ENCODE results near the gene PHLDA3.

The PHLDA3 gene

GRCh38 chr1:201424146-201424545, 44.8 kb downstream of the PHLDA3 start:
- Histone ChIP-seq H3K4me2 (ENCODE audit: low read depth, low read length) (no peak overlapping the region), H3K4me3 (ENCODE audit: low read length) (no peak overlapping the region), H2AFZ (ENCODE audit: low read length) (no peak overlapping the region), H4K20me1 (ENCODE audit: insufficient read depth, low read length) (no peaks in the 10 kb centered on the region), H3K27ac (ENCODE audit: low read length) (no peak overlapping the region), H3K79me2 (ENCODE audit: low read length) (no peaks in the 10 kb centered on the region), H3K9ac (ENCODE audit: low read length) (no peak overlapping the region), H3K9me2 (replicated peaks; ENCODE audit: insufficient read depth, low read length) (no peaks in the 10 kb centered on the region), H3K4me1 (ENCODE audit: low read length) (no peaks in the 10 kb centered on the region), H3K9me3 (replicated peaks; ENCODE audit: insufficient read depth, low read length) (no peaks in the 10 kb centered on the region), H3K36me3 (replicated peaks; ENCODE audit: insufficient read depth, low read length) (no peaks in the 10 kb centered on the region), H3K27me3 (replicated peaks; ENCODE audit: insufficient read depth, low read length) (peaks cover 14% of the 10 kb centered on the region), H3F3A (ENCODE audit: insufficient read depth, low read length) (no peaks in the 10 kb centered on the region)
- DNase-seq: no peak
- TF ChIP-seq EZH2phosphoT487 (IDR thresholded peaks at IDR 0.05; ENCODE audit: low read length) (no peak), CTCF (IDR thresholded peaks at IDR 0.05; ENCODE audit: low read length) (no peak)

- no peak for TF ChIP-seq EZH2phosphoT487 (IDR thresholded peaks at IDR 0.05; ENCODE audit: low read length)
- TF ChIP-seq EZH2 (optimal IDR thresholded peaks at IDR 0.05; ENCODE audit: low read depth, low read length): no peak
- no peak for TF ChIP-seq CTCF (IDR thresholded peaks at IDR 0.05; ENCODE audit: low read length)
- Histone ChIP-seq H3K9me3 (replicated peaks; ENCODE audit: insufficient read depth, low read length) (no peaks in the 10 kb centered on the region), H3K4me3 (ENCODE audit: low read length) (no peak overlapping the region), H3K4me2 (ENCODE audit: low read depth, low read length) (no peak overlapping the region), H3K4me1 (ENCODE audit: low read length) (no peaks in the 10 kb centered on the region), H3K27ac (ENCODE audit: low read length) (no peak overlapping the region), H3K27me3 (replicated peaks; ENCODE audit: insufficient read depth, low read length) (peaks cover 18% of the 10 kb centered on the region), H2AFZ (ENCODE audit: low read length) (no peak overlapping the region), H3K9ac (ENCODE audit: low read length) (no peak overlapping the region), H3K36me3 (replicated peaks; ENCODE audit: insufficient read depth, low read length) (no peaks in the 10 kb centered on the region), H3K9me2 (replicated peaks; ENCODE audit: insufficient read depth, low read length) (no peaks in the 10 kb centered on the region), H3K79me2 (ENCODE audit: low read length) (no peaks in the 10 kb centered on the region), H4K20me1 (ENCODE audit: insufficient read depth, low read length) (no peaks in the 10 kb centered on the region), H3F3A (ENCODE audit: insufficient read depth, low read length) (no peaks in the 10 kb centered on the region)
- DNase-seq: no peak
Observed at GRCh38 chr1:201423655-201424054, 45.3 kb downstream of the PHLDA3 start.

- peaks cover 18% of the 10 kb centered on the region for H3K27me3 ChIP-seq (replicated peaks; ENCODE audit: insufficient read depth, low read length)
- no peak for DNase-seq
- H3K79me2 ChIP-seq (ENCODE audit: low read length): no peaks in the 10 kb centered on the region
- H3F3A ChIP-seq (ENCODE audit: insufficient read depth, low read length): no peaks in the 10 kb centered on the region
- H3K27ac ChIP-seq (ENCODE audit: low read length): no peak overlapping the region
- no peak overlapping the region for H3K4me3 ChIP-seq (ENCODE audit: low read length)
- H3K36me3 ChIP-seq (replicated peaks; ENCODE audit: insufficient read depth, low read length): no peaks in the 10 kb centered on the region
- no peak overlapping the region for H2AFZ ChIP-seq (ENCODE audit: low read length)
- no peaks in the 10 kb centered on the region for H4K20me1 ChIP-seq (ENCODE audit: insufficient read depth, low read length)
- no peak overlapping the region for H3K9ac ChIP-seq (ENCODE audit: low read length)
- H3K4me1 ChIP-seq (ENCODE audit: low read length): no peaks in the 10 kb centered on the region
- no peaks in the 10 kb centered on the region for H3K9me3 ChIP-seq (replicated peaks; ENCODE audit: insufficient read depth, low read length)
- H3K9me2 ChIP-seq (replicated peaks; ENCODE audit: insufficient read depth, low read length): no peaks in the 10 kb centered on the region
- TF ChIP-seq CTCF (IDR thresholded peaks at IDR 0.05; ENCODE audit: low read length) (no peak), EZH2 (optimal IDR thresholded peaks at IDR 0.05; ENCODE audit: low read depth, low read length) (no peak), EZH2phosphoT487 (IDR thresholded peaks at IDR 0.05; ENCODE audit: low read length) (no peak)
- H3K4me2 ChIP-seq (ENCODE audit: low read depth, low read length): no peak overlapping the region
Observed at GRCh38 chr1:201422436-201423030, 46.5 kb downstream of the PHLDA3 start.

Measured in MM.1S (cell line).